Measurements from ENCODE around the gene SERTAD2.

Gene SERTAD2

GRCh38 chr2:64677530-64677929, 23.8 kb upstream of the SERTAD2 start:
- H3K4me3 ChIP-seq (ENCODE audit: low read depth, low read length) = no peak overlapping the region
- no peak for DNase-seq (ENCODE audit: low read depth)

- no peak overlapping the region for H3K4me3 ChIP-seq (ENCODE audit: low read depth, low read length)
- no peak for DNase-seq (ENCODE audit: low read depth)
Observed at GRCh38 chr2:64675860-64676259, 22.1 kb upstream of the SERTAD2 start.

GRCh38 chr2:64672708-64673107, 19.0 kb upstream of the SERTAD2 start:
- DNase-seq (ENCODE audit: low read depth) = no peak
- H3K4me3 ChIP-seq (ENCODE audit: low read depth, low read length) = no peak overlapping the region

GRCh38 chr2:64670047-64670446, 16.3 kb upstream of the SERTAD2 start:
- no peak for DNase-seq (ENCODE audit: low read depth)
- H3K4me3 ChIP-seq (ENCODE audit: low read depth, low read length) = no peak overlapping the region

- no peak overlapping the region for H3K4me3 ChIP-seq (ENCODE audit: low read depth, low read length)
- no peak for DNase-seq (ENCODE audit: low read depth)
Observed at GRCh38 chr2:64669288-64669687, 15.6 kb upstream of the SERTAD2 start.

GRCh38 chr2:64668542-64668941, 14.8 kb upstream of the SERTAD2 start:
- H3K4me3 ChIP-seq (ENCODE audit: low read depth, low read length) = no peak overlapping the region
- no peak for DNase-seq (ENCODE audit: low read depth)

GRCh38 chr2:64667535-64667934, 13.8 kb upstream of the SERTAD2 start:
- H3K4me3 ChIP-seq (ENCODE audit: low read depth, low read length) = no peak overlapping the region
- no peak for DNase-seq (ENCODE audit: low read depth)

GRCh38 chr2:64666810-64667438, 13.2 kb upstream of the SERTAD2 start:
- H3K4me3 ChIP-seq (ENCODE audit: low read depth, low read length) = no peak overlapping the region
- no peak for DNase-seq (ENCODE audit: low read depth)

- no peak overlapping the region for H3K4me3 ChIP-seq (ENCODE audit: low read depth, low read length)
- no peak for DNase-seq (ENCODE audit: low read depth)
Observed at GRCh38 chr2:64665709-64666108, 12.0 kb upstream of the SERTAD2 start.

- no peak for DNase-seq (ENCODE audit: low read depth)
- H3K4me3 ChIP-seq (ENCODE audit: low read depth, low read length) = no peak overlapping the region
Observed at GRCh38 chr2:64663402-64663801, 9.7 kb upstream of the SERTAD2 start.

GRCh38 chr2:64661741-64662169, 8.0 kb upstream of the SERTAD2 start:
- no peak overlapping the region for H3K4me3 ChIP-seq (ENCODE audit: low read depth, low read length)
- DNase-seq (ENCODE audit: low read depth) = no peak

- H3K4me3 ChIP-seq (ENCODE audit: low read depth, low read length) = no peak overlapping the region
- DNase-seq (ENCODE audit: low read depth) = no peak
Observed at GRCh38 chr2:64659252-64659651, 5.5 kb upstream of the SERTAD2 start.

GRCh38 chr2:64658269-64658668, 4.6 kb upstream of the SERTAD2 start:
- H3K4me3 ChIP-seq (ENCODE audit: low read depth, low read length) = no peak overlapping the region
- no peak for DNase-seq (ENCODE audit: low read depth)

GRCh38 chr2:64657411-64657810, 3.7 kb upstream of the SERTAD2 start:
- H3K4me3 ChIP-seq (ENCODE audit: low read depth, low read length) = no peak overlapping the region
- DNase-seq (ENCODE audit: low read depth) = no peak

- no peak overlapping the region for H3K4me3 ChIP-seq (ENCODE audit: low read depth, low read length)
- DNase-seq (ENCODE audit: low read depth) = no peak
Observed at GRCh38 chr2:64656379-64656778, 2.7 kb upstream of the SERTAD2 start.

GRCh38 chr2:64655873-64656272, 2.2 kb upstream of the SERTAD2 start:
- H3K4me3 ChIP-seq (ENCODE audit: low read depth, low read length) = no peak overlapping the region
- DNase-seq (ENCODE audit: low read depth) = no peak

- peak overlapping the region; percentile 58 for H3K4me3 ChIP-seq (ENCODE audit: low read depth, low read length)
- DNase-seq (ENCODE audit: low read depth) = no peak
Observed at GRCh38 chr2:64655018-64655664, 1.4 kb upstream of the SERTAD2 start.

- DNase-seq (ENCODE audit: low read depth) = no peak
- H3K4me3 ChIP-seq (ENCODE audit: low read depth, low read length) = peak overlapping the region; percentile 58
Observed at GRCh38 chr2:64654063-64654811, 524 bp upstream of the SERTAD2 start.

GRCh38 chr2:64652231-64653108, 1.2 kb downstream of the SERTAD2 start:
- DNase-seq (ENCODE audit: low read depth) = no peak
- H3K4me3 ChIP-seq (ENCODE audit: low read depth, low read length) = peak overlapping the region; percentile 86

GRCh38 chr2:64651590-64651989, 2.1 kb downstream of the SERTAD2 start:
- no peak for DNase-seq (ENCODE audit: low read depth)
- H3K4me3 ChIP-seq (ENCODE audit: low read depth, low read length) = peak overlapping the region; percentile 86
